Fibroblast of lung (primary cell): ENCODE results near the gene CDKN2B-AS1.

Experiments used
- EZH2 ChIP-seq: IDR thresholded peaks from 2 replicates; pipeline ENCODE4 v1.5.1; 2012; ENCODE audit warnings: low read length, control low read depth, mild to moderate bottlenecking; ENCODE audit errors: missing control alignments
- TF ChIP-seq, protein P1 (sequence below), 2 donors: IDR thresholded peaks in 1 of 2; conservative IDR thresholded peaks in 1 of 2; 1 replicate in 1 of 2; 2 replicates in 1 of 2; pipeline ENCODE4 v1.5.1; 2011 to 2012; ENCODE audit warnings: low read length in 2 of 2, control low read depth in 1 of 2, inconsistent platforms in 1 of 2, low read depth in 1 of 2, mild to moderate bottlenecking in 1 of 2

DNA sequence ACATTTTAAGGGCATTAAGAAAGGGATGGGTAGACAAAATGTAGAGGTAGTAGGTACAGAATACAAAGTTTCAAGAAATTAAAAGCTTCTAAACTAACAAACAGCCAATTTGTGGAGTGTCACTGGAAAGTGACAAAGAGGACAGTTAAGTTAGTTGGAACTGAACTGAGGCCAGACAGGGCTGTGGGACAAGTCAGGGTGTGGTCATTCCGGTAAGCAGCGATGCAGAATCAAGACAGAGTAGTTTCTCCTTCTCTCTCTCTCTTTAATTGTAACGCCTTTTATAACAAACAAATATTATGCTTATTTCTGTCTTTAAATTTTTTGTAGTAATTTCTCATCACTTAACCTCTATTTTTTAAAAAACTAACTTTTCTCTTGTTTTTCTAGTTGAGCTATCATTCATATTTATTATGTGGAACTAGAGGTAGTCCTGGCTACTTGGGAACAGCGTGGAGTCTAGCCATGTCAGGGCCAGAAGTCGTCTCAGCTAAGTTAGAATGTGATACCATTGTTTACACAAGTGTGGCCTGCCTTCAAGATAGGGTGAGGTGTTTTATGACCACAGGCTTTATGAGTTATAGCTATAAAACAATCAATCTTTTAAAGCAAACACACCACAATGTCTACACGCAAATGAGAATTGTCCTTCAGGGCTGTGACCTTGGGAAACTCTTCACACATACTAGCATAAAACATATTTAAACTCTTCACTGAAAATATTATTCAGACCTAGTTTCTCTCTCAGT, 129.8 kb downstream of the CDKN2B-AS1 start:
- TF ChIP-seq EZH2 = no peak
- TF ChIP-seq, protein P1, sequence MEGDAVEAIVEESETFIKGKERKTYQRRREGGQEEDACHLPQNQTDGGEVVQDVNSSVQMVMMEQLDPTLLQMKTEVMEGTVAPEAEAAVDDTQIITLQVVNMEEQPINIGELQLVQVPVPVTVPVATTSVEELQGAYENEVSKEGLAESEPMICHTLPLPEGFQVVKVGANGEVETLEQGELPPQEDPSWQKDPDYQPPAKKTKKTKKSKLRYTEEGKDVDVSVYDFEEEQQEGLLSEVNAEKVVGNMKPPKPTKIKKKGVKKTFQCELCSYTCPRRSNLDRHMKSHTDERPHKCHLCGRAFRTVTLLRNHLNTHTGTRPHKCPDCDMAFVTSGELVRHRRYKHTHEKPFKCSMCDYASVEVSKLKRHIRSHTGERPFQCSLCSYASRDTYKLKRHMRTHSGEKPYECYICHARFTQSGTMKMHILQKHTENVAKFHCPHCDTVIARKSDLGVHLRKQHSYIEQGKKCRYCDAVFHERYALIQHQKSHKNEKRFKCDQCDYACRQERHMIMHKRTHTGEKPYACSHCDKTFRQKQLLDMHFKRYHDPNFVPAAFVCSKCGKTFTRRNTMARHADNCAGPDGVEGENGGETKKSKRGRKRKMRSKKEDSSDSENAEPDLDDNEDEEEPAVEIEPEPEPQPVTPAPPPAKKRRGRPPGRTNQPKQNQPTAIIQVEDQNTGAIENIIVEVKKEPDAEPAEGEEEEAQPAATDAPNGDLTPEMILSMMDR (conservative IDR thresholded peaks at IDR 0.05 in 1 of 2, IDR thresholded peaks at IDR 0.05 in 1 of 2; ENCODE audit: low read depth in 1 of 2, low read length in 2 of 2) = no peak
